HG03064 (cell line): ENCODE data around the gene MIF4GD.
A peak's percentile ranks its signal among the peaks of the same experiment; 100 is the strongest.
"Not testable (repeated sequence)": the region's sequence is repeated elsewhere in the genome, so short reads cannot be mapped to it uniquely, and the experiment has no call there.

Experiments
- ATAC-seq: cut with Tn5 transposase; IDR thresholded peaks from one replicate; pipeline ENCODE4 v1.9.1; 2021; ENCODE audit warnings: low read depth; ENCODE audit not compliant: unreplicated experiment

The MIF4GD gene

GRCh38 chr17:75270966-75271232 is at the start of gene MIF4GD:
TSS of gene MIF4GD (minus strand) at chr17:75271231. CDS start at chr17:75270195, 1,036 bp downstream.
- no peak for ATAC-seq

- ATAC-seq, result no peak
Observed at GRCh38 chr17:75319904-75320691, 49.1 kb upstream of the MIF4GD start.

- no peak for ATAC-seq
Observed at GRCh38 chr17:75318615-75319222, 47.7 kb upstream of the MIF4GD start.

DNA sequence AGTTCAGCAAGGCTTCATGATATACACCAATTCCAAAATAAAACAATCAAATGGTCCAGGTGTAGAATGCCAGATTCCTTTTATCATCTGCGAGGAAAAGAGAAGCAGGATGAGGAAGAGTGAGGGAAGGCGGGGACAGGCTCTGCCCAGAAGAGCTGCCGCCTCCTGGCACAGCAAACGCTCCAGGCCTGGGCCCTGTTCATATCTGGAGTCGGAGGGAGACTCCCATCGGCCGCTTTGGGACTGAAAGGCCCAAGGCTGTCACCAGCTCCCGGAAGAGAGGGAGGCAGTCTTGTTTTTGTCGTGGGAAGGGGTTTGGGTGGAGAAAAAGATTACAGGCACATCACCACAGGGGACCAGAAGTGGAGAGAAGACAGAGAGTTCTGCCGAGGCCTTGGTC is 47.2 kb upstream of the MIF4GD start:
- no peak for ATAC-seq

DNA sequence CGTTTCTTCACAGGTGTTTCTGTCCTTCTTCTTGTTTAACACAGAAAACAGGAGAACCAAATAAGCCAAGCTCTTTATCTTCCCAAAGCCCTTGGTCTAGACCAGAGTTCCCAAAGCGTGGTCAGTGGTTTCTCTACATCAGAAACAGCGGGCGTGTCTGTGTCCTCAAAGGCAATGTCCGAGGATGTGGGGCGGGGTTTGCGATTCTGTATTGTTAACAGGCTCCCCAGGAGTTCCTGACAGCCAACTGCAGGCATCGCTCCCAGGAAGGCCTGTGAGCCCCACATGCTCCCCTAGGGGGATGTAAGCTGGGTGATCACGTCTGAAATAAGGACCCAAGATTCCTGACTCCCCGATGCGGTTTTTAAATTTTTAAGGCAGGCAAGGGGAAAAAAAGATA is 46.6 kb upstream of the MIF4GD start:
- ATAC-seq, result no peak

GRCh38 chr17:75316253-75316652 is 45.2 kb upstream of the MIF4GD start:
- ATAC-seq, result no peak

DNA sequence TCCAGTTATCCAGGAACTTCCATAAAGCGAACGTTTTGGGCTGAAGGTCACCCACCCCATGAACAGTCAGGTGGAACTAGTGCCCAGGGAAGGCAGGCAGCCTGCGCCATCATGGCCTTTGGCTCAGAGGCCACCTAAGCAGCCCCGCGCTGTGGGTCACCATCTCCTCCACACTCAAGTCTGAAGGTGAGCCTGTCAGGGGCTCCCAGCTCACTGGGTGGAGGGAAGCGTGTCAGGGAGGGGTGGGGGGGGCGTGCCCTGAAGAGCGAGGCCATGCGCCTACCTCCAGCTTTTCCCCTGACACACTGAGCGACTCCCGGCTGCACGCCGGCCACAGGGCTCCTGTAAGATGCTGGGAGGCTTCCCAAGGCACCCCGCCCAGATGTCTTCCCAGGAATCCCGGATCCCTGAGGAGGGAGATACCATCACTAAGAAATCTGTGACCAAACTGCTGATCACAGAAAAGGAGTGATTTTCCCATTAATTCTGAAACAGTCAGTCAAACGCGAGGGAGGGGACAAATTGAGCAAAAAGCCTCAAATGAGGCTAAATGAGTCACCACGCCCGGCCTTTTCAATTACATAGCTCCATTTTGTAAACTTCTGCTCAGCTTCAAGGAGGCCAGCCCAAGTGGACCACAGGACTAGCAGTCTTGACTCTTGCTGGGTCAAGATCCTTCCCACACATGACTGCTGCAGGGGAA is 44.7 kb upstream of the MIF4GD start:
- no peak for ATAC-seq

DNA sequence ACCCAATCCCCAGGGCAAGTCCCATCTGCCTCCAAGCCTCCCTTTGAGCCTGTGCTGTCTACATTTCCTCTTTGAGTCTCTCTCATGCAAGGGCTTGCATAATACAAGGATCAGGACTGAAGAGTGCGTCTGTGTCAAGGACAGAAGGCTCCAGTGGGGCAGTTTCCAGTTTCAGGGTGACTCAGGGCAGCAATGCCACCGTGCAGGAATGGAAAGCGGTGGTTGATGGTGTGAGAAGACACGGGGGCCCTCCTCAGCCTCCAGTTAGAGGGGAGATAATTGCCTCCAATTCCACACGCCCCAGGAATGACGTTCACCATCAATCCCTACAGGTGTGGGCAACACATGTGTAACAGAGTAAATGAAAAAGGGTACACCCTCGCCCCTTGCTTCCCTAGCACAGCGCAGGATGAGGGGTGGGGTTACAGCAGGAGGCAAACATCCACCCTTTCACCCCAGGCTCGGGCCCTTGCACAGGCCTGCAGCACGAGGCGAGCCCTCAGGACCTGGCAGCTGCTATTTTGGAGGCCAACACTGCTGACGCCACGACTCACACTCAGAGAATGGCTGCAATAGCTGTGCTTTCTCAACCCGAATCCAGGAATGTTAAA is 43.0 kb upstream of the MIF4GD start:
- no peak for ATAC-seq

DNA sequence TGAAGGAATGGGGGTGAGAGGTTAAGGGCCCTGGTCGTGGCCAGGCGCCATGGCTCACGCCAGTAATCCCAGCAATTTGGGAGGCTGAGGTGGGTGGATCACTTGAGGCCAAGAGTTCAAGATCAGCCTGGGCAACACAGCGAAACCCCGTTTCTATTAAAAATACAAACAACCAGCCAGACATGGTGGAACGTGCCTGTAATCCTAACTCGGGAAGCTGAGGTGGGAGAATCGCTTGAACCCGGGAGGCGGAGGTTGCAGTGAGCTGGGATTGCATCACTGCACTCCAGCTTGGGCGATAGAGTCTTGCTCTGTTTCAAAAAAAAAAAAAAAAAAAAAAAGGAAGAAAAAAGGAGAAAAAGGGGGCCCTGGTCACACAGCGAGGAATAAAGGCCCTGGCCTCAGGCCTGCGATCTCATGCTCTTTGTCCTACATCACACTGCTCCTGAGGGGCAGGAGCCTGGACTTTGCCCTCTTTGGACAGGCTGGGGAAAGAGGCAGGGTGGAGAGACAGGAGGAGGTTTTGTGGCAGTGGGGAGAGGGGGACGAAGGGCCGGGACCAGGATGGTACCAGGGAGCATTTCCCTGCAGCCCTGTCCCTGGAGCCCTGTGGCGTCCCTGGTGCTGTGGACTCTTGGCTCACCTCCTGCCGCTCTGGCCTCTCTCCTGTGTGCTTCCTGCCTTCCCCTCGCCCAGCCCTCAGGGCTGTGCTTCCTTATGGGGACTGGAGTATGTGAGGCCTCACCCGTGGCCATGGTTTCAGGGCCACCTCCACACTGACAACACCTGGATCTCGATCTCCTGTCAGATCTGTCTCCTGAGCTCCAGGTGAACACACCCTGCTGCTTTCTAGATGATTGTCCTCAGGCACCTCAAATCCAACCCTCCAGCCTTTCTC is 38.0 kb upstream of the MIF4GD start:
- no peak for ATAC-seq

GRCh38 chr17:75307957-75308731 is 37.1 kb upstream of the MIF4GD start:
- ATAC-seq, result no peak

DNA sequence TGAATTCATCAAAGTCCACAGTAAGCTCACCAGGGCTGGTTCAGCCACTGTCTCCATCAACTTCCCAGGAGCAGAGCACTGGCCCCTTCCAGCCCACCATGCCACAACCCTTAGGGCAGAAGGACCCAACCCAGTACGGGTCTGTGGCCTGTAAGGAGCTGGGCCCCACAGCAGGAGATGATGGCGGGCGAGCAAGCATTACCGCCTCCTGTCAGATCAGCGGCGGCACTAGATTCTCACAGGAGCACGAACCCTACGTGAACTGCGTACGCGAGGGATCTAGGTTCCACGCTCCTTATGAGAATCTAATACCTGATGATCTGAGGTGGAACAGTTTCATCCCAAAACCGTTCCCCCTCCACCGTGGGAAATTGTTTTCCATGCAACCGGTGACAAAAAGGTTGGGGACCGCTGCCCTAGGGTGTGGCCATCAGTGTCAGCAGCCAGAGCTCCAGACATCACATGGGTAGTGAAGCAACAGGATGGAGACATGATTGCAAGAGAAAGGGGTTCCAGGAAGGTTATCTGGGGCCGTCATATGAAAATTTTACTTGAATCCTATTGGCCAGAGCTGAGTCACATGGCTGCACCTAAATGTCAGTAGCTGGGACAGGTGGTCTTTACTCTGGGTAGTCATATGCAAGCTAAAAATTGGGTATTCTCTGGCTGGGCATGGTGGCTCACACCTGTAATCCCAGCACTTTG is 30.6 kb upstream of the MIF4GD start:
- no peak for ATAC-seq

DNA sequence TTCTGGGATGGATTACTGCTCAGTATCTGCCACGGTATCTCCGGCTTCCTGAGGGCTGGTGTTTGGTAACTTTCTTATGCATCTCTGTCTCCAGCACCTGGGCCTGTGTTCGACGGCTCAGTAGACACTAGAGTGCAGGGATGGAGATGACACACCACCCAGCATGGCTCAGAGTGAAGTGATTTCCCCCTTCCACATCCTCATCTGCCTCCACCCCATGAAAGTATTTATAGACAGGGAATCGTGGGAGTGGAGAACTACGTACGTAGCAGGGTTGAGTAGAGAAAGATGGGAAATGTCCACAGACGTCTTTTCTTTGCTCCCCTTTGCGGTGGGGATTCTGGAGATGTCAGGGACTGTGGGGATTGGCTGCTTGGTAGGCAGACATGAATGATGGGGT is 30.0 kb upstream of the MIF4GD start:
- ATAC-seq, result no peak

DNA sequence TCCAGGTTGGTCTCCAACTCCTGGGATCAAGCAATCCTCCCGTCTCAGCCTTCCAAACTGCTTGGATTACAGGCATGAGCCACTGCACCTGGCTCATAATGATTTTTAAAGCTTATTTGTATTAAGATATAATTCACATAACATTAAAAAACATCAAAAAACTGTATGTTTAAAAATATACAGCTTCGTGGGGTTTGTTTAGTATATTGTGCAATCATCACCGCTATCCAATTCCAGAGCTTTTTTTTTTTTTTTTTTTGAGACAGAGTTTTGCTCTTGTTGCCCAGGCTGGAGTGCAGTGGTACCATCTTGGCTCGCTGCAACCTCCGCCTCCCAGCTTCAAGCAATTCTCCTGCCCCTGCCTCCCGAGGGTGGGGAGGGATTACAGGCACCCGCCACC is 29.2 kb upstream of the MIF4GD start:
- no peak for ATAC-seq

DNA sequence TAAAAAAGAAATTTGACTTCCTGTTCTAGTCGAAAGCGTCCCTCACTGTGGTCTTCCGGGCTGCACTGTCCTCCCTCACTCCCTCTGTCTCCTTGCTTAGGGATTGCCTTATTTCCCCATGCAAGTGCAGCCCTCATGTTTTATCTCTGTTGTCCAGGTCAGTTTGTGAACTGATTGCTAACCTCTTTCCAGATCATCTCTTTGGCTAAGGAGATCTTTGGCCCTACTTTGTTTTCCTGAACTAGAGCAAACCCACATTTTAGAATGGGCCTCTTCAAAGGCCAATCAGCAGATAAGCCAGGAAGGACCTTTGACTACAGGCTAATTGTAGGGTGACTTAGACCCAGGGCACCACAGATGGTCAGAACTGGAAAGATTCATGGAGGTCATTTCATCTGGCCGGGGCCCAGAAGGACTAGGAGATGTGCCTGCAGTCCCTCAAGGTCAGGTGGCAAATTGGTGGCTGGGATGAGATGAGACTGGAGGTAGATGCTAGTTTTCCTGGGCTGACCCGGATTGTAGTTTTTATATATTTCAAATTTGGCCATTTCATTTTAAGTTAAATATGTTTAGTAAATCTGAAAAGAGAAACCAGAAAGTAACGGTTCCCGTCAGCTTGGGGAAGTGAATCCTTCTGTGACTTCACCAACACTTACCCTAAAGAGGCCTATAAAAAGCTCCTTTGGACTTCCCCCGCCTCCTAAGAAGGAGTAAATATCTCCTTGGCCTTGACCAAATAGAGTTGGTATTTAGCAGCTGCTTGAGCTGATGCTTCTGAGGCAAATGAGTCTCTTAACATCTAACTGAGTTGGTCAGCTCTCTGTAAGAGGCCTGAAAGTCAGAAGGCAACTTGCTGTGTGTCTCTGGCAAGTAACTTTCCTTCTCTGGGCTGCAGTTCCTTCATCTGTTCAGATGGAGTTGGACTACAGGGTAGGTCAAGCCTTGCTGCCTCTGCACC is 24.4 kb upstream of the MIF4GD start:
- ATAC-seq, result peak; percentile 54

DNA sequence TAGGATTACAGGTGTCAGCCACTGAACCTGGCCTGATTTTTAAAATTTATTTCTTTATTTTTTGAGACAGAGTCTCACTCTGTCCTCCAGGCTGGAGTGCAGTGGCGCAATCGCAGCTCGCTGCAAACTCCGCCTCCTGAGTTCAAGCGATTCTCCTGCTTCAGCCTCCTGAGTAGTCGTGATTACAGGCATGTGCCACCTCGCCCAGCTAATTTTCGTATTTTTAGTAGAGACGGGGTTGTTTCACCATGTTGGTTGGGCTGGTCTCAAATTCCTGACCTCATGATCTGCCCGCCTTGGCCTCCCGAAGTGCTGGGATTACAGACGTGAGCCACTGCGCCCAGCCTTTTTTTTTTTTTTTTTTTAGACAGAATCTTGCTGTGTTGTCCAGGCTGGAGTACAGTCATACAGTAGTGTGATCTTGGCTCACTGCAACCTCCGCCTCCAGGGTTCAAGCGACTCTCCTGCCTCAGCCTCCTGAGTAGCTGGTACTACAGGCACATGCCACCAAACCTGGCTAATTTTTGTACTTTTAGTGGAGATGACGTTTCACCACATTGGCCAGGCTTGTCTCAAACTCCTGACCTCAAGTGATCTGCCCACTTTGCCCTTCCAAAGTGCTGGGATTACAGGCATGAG is 21.9 kb upstream of the MIF4GD start:
- ATAC-seq, result not testable (repeated sequence)

- ATAC-seq, result peak; percentile 17
Observed at GRCh38 chr17:75289832-75290337, 18.9 kb upstream of the MIF4GD start.

DNA sequence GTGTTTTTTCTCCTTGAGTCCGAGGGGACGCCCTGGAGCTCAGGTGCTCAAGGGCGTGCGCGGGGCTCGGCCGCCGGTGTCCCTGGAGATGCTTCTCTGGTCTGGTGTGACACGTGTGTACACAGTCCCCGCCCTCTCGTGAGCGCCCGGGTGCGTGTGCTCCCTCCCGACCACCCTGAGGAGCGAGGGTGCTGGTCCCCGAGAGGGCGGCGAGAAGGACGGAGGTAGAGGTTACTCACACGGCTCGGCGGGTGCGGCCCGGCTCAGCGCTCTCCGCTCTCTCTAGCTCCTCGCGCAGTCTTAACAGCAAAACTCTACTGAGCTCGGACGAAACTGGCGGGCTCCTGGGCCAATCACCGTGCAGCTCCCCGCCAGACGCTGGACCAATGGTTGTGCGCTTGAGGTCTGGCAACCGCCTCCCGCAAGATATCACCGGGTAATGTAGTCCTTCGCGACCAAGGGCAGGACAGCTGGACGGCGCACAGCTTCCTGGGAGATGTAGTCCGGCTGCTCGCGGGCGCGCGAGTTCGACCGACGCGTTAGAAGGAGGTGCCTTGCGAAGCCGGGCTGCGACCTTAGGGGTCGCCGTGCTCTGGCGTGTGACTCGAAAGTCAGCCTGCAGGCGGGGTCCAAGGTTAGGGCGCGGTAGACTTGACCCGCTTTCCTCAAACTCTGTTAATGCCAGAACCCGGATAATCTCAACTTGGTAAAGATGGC is 18.2 kb upstream of the MIF4GD start, which contains the start of gene SLC25A19:
Gene SLC25A19 (minus strand): TSS at position 319 of the 717 bp plus-strand sequence. CDS start 2,669 bp downstream, outside the sequence.
- ATAC-seq, result peak; percentile 80
